ENCODE results near the gene SDHC.
"Not testable (repeated sequence)": the region's sequence is repeated elsewhere in the genome, so short reads cannot be mapped to it uniquely, and the experiment has no call there.

SDHC gene

DNA sequence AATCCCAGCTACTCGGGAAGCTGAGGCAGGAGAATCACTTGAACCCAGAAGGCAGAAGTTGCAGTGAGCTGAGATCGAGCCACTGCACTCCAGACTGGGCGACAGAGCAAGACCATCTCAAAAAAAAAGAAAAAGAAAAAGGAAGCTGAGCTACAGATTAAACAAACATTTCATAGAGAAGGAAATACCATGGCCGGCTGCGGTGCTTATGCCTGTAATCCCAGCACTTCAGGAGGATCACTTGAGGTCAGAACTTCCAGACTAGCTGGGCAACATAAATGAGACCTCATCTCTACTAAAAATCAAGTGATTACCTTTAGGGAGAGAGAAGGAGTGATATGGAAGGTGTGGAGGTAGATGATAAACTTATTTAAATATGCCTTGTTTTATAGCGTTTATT, 67.5 kb downstream of the SDHC start:
- TF ChIP-seq, protein P1, sequence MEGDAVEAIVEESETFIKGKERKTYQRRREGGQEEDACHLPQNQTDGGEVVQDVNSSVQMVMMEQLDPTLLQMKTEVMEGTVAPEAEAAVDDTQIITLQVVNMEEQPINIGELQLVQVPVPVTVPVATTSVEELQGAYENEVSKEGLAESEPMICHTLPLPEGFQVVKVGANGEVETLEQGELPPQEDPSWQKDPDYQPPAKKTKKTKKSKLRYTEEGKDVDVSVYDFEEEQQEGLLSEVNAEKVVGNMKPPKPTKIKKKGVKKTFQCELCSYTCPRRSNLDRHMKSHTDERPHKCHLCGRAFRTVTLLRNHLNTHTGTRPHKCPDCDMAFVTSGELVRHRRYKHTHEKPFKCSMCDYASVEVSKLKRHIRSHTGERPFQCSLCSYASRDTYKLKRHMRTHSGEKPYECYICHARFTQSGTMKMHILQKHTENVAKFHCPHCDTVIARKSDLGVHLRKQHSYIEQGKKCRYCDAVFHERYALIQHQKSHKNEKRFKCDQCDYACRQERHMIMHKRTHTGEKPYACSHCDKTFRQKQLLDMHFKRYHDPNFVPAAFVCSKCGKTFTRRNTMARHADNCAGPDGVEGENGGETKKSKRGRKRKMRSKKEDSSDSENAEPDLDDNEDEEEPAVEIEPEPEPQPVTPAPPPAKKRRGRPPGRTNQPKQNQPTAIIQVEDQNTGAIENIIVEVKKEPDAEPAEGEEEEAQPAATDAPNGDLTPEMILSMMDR (IDR thresholded peaks at IDR 0.05; ENCODE audit: borderline replicate concordance, insufficient read depth, low read depth, low read length) = no peak
- H3K4me3 ChIP-seq (ENCODE audit: low read depth, low read length) = no peak overlapping the region

DNA sequence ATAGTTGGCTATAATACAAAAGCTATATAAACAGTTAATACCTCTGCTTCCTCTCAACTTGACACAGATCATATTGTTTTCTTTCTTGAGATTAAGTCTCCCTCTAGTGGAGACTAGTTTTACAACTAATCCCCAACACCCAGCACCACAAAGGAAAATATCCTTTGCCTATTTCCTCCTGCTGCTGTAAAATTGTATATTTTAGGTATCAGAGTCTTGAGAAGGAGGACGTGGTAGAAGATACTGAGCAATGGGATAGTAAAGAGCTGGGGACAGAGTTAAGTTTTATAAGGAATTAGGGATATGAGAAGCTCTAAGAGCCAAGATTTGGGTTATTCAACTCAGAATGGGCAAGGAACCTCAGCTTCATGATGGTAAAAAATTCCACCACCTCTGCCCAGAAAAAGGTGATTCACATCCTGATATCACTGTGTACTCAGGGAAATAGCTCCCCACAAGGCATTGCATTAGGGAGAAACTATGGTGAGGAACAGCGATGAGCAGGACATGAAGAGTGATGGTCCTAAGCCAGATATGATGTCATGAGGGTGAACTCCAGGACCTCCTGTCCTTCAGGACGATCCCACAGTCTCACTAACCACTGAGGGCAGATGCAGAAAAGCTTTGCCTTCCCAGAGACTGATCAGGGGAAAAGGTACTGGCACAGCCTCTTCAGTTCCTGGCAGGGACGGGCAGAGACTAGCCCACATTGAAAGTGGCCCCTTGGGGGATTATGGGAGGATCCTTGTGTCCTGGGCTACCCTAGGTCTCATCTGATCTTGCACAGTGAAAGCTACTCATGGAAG, 68.2 kb downstream of the SDHC start:
- TF ChIP-seq, protein P1 (IDR thresholded peaks at IDR 0.05; ENCODE audit: borderline replicate concordance, insufficient read depth, low read depth, low read length) = peak; percentile 34; the same call in 1 of the 2 replicates
- no peak overlapping the region for H3K4me3 ChIP-seq (ENCODE audit: low read depth, low read length)

DNA sequence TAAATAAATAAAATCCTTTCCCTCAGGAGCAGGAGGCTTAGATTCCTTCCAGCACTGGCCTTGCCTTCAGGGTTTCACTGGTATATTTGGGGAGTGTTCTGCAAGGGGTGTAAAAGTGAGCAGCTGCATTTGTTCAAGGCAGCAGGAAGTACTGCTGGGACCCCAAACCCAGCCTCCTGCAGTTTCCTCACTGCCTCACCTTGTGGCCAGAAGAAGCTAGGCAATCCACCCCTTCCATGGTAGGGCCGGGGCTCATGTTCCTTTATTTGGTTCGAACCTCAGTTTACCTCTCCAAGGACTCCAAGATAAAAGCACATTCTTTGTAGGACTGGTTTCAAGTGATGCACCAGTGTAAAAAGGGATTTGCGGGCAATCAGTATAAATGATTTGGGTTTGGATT, 74.5 kb downstream of the SDHC start:
- TF ChIP-seq, protein P1 (IDR thresholded peaks at IDR 0.05; ENCODE audit: borderline replicate concordance, insufficient read depth, low read depth, low read length) = no peak

DNA sequence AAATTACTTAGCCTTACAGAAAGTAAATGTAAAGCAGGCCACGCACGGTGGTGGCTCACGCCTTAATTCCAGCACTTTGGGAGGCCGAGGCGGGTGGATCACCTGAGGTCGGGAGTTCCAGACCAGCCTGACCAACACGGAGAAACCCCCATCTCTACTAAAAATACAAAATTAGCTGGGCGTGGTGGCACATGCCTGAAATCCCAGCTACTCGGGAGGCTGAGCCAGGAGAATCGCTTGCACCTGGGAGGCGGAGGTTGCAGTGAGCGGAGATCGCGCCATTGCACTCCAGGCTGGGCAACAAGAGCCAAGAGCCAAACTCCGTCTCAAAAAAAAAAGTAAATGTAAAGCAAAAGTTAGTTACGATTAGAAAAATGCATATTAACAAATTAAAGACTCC, 75.0 kb downstream of the SDHC start:
- H3K4me3 ChIP-seq (ENCODE audit: low read depth, low read length) = not testable (repeated sequence)

More for the DNA sequence above, 74.5 kb downstream of the SDHC start:
- H3K4me3 ChIP-seq (ENCODE audit: low read depth, low read length) = no peak overlapping the region

DNA sequence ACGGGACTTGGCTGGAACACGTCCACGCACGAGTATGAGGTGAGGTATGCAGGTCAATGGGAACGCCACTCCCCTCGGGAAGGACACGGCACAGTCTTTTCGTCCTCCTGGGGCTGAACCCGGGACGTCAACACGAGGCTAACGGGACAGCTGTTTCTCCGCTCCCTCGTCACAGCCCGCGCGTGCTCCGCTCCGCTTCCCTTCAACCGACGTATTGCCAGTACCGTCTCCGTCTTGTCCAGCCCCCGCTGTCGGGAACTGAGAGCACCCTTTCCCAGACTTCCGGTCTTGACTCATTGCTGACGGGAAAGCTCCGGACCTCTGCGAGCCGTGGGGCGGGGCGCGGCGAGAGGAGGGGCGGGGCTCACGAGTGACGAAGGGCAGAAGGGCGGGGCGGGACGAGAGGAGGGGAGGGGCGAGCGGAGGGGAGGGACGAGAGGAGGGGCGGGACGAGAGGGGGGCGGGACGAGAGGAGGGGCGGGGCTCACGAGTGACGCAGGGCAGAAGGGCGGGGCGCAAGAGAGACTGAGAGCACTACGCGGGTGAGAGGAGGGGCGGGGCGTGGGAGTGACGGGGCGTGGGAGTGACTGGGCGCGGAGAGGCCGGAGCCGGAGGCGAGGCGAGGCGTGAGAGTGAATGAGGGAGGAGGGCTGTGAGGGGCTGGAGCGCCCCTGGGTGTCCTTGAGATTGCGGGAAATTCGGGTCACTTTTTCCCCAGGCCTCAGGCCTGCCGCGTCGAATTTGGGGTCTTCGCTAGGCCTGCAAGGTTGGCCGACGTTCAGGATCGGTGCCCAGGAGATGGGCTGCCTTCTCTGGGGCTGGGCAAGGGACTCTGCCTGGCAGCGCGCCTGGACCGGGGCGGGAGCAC, 75.7 kb downstream of the SDHC start:
- peak overlapping the region; percentile 70 for H3K4me3 ChIP-seq (ENCODE audit: low read depth, low read length)
- TF ChIP-seq, protein P1 (IDR thresholded peaks at IDR 0.05; ENCODE audit: borderline replicate concordance, insufficient read depth, low read depth, low read length) = no peak

DNA sequence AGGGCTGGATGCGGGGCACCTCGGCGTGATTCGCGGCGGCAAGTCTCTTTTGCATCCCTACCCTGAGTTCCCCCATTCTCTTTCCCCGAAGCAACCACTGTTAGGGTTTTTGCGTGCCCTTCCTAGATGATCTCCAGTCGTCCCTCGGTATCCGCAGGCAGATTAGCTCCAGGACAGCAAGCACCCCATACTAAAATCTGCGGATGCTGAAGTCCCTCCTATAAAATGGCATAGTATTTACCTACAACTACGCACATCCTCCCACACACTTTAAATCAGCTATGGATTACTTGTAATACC, 76.3 kb downstream of the SDHC start:
- TF ChIP-seq, protein P1 (IDR thresholded peaks at IDR 0.05; ENCODE audit: borderline replicate concordance, insufficient read depth, low read depth, low read length) = no peak
- peak overlapping the region; percentile 54 for H3K4me3 ChIP-seq (ENCODE audit: low read depth, low read length)

DNA sequence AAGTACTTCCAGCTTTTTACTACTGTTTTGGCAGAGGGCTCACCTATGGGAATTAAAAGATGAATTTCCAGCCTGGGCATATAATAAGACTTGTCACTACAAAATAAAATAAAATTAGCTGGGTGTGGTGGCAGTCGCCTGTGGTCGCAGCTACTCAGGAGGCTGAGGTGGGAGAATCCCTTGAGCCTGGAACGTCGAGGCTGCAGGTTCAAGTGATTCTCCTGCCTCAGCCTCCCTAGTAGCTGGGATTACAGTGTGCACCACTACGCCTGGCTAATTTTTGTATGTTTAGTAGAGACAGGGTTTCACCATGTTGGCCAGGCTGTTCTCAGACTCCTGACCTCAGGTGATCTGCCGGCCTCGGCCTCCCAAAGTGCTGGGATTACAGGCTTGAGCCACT, 77.0 kb downstream of the SDHC start:
- H3K4me3 ChIP-seq (ENCODE audit: low read depth, low read length) = not testable (repeated sequence)

DNA sequence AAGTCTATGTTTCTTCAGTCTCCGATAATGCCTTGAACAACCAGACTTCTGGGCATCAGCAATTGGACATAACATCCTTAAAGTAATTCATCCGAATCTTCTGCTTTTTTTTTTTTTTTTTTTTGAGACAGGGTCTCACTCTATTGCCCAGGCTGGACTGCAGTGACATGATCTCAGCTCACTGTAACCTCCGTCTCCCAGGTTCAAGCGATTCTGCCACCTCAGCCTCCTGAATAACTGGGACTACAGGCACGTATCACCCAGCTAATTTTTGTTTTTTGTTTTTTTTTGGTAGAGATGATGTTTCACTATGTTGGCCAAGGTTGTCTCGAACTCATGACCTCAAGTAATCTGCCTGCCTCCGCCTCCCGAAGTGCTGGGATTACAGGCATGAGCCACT, 77.4 kb downstream of the SDHC start:
- TF ChIP-seq, protein P1 (IDR thresholded peaks at IDR 0.05; ENCODE audit: borderline replicate concordance, insufficient read depth, low read depth, low read length) = no peak
- no peak overlapping the region for H3K4me3 ChIP-seq (ENCODE audit: low read depth, low read length)
